Measurements from ENCODE around the gene IL20RB. TPM values are rescaled to one million over a fixed set of nuclear protein-coding genes. Genes with fewer than 3 reads are reported as not detected.

IL20RB gene
- total RNA-seq, 1 experiment from 2014 or later = 7.2 TPM

- no peaks in the 10 kb centered on the region for H3K9me2 ChIP-seq (ENCODE audit: insufficient read depth)
- H2AFZ ChIP-seq = no peak overlapping the region
- no peaks in the 10 kb centered on the region for H3K36me3 ChIP-seq (ENCODE audit: low read depth)
- intact Hi-C loops (cut with micrococcal nuclease; ENCODE audit: unreplicated experiment) = no loop called here
- no peak overlapping the region for H3K27ac ChIP-seq
- no TSS peak for BruUV-seq (replicated peaks)
- H3K9me3 ChIP-seq (ENCODE audit: insufficient read depth, low read depth) = no peaks in the 10 kb centered on the region
- CTCF ChIA-PET = no interaction called here
- H3F3A ChIP-seq (ENCODE audit: insufficient read depth, low read depth) = peaks cover 13% of the 10 kb centered on the region; the same call in 1 of the 2 replicates
- 0 out of 2 replicates have a peak, but pooled peaks cover 9% of the 10 kb centered on the region for H4K20me1 ChIP-seq (ENCODE audit: insufficient read depth)
- no peak overlapping the region for H3K4me2 ChIP-seq
- H3K4me1 ChIP-seq (replicated peaks; ENCODE audit: insufficient read depth) = 0 out of 2 replicates have a peak, but pooled peaks cover 5% of the 10 kb centered on the region
- peaks cover 18% of the 10 kb centered on the region; the same call in 1 of the 2 replicates for H3K79me2 ChIP-seq (ENCODE audit: low read depth)
- no peaks in the 10 kb centered on the region for H3K27me3 ChIP-seq (ENCODE audit: insufficient read depth, low read depth)
- POLR2A ChIA-PET (ENCODE audit: unreplicated experiment) = no interaction called here
- H3K4me3 ChIP-seq = no peak overlapping the region
- TF ChIP-seq CTCF (conservative IDR thresholded peaks at IDR 0.05) (no peak), EZH2 (IDR thresholded peaks at IDR 0.05; ENCODE audit: low read depth) (no peak)
- DNase-seq = no peak
These were observed 26.2 kb upstream of the IL20RB start for GRCh38 chr3:136931606-136932005.

GRCh38 chr3:136932523-136932922 is 25.3 kb upstream of the IL20RB start:
- Histone ChIP-seq H3K36me3 (ENCODE audit: low read depth) (no peaks in the 10 kb centered on the region), H4K20me1 (ENCODE audit: insufficient read depth) (peaks cover under 1% of the 10 kb centered on the region; the same call in 1 of the 2 replicates), H3K4me1 (replicated peaks; ENCODE audit: insufficient read depth) (0 out of 2 replicates have a peak, but pooled peaks cover 5% of the 10 kb centered on the region), H3K27ac (no peak overlapping the region), H3K79me2 (ENCODE audit: low read depth) (peaks cover 12% of the 10 kb centered on the region; the same call in 1 of the 2 replicates), H3K4me3 (no peak overlapping the region), H3F3A (ENCODE audit: insufficient read depth, low read depth) (peaks cover 10% of the 10 kb centered on the region; the same call in 1 of the 2 replicates), H3K4me2 (no peak overlapping the region), H3K9me2 (ENCODE audit: insufficient read depth) (no peaks in the 10 kb centered on the region), H2AFZ (no peak overlapping the region), H3K27me3 (ENCODE audit: insufficient read depth, low read depth) (no peaks in the 10 kb centered on the region), H3K9me3 (ENCODE audit: insufficient read depth, low read depth) (no peaks in the 10 kb centered on the region)
- no peak for DNase-seq
- intact Hi-C loops (cut with micrococcal nuclease; ENCODE audit: unreplicated experiment) = no loop called here
- ChIA-PET CTCF (no interaction called here), POLR2A (ENCODE audit: unreplicated experiment) (no interaction called here)
- TF ChIP-seq CTCF (conservative IDR thresholded peaks at IDR 0.05) (no peak), EZH2 (IDR thresholded peaks at IDR 0.05; ENCODE audit: low read depth) (no peak)
- BruUV-seq (replicated peaks) = no TSS peak

GRCh38 chr3:136932978-136933772 is 24.6 kb upstream of the IL20RB start:
- intact Hi-C loops (cut with micrococcal nuclease; ENCODE audit: unreplicated experiment) = no loop called here
- ChIA-PET POLR2A (ENCODE audit: unreplicated experiment) (no interaction called here), CTCF (interaction anchor here (0.6 kb wide), 1 partner anchor 1578 kb away, joined by 4 read pairs; no protein-coding TSS in a partner anchor)
- H3K79me2 ChIP-seq (ENCODE audit: low read depth) = peaks cover 15% of the 10 kb centered on the region; the same call in 1 of the 2 replicates
- H2AFZ ChIP-seq = no peak overlapping the region
- H3K4me1 ChIP-seq (replicated peaks; ENCODE audit: insufficient read depth) = peaks cover 10% of the 10 kb centered on the region
- no peaks in the 10 kb centered on the region for H3K36me3 ChIP-seq (ENCODE audit: low read depth)
- H3K9me2 ChIP-seq (ENCODE audit: insufficient read depth) = no peaks in the 10 kb centered on the region
- TF ChIP-seq EZH2 (IDR thresholded peaks at IDR 0.05; ENCODE audit: low read depth) (no peak), CTCF (conservative IDR thresholded peaks at IDR 0.05) (no peak)
- H3F3A ChIP-seq (ENCODE audit: insufficient read depth, low read depth) = peaks cover 14% of the 10 kb centered on the region; the same call in 1 of the 2 replicates
- BruUV-seq (replicated peaks) = no TSS peak
- H3K27me3 ChIP-seq (ENCODE audit: insufficient read depth, low read depth) = no peaks in the 10 kb centered on the region
- H3K4me2 ChIP-seq = no peak overlapping the region
- no peaks in the 10 kb centered on the region for H3K9me3 ChIP-seq (ENCODE audit: insufficient read depth, low read depth)
- no peak overlapping the region for H3K4me3 ChIP-seq
- H3K27ac ChIP-seq = no peak overlapping the region
- no peak for DNase-seq
- no peaks in the 10 kb centered on the region; the same call in 1 of the 2 replicates for H4K20me1 ChIP-seq (ENCODE audit: insufficient read depth)
